ENCODE measurements around the gene MUC22.

DNA sequence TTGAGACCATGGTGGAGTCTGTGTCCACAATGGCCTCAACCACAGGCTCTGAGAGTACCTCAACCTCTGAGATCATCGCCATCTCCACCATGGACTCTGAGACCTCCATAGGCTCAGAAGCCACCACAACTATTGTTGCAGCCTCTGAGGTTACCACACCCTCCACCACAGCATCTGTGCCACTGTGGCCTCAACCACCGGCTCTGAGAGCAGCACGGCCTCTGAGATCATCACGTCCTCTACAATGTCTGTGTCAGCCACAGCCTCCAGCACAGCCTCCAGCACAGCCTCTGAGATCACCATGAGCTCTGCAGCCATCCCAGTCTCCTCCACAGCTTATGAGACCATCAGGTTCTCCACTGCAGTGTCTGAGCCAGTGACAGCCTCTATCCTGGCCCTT lies 46.2 kb upstream of the MUC22 start:
- no peak for TF ChIP-seq POLR2A (IDR thresholded peaks at IDR 0.05; ENCODE audit: low read depth, low read length)
- no peak for TF ChIP-seq TAF1 (IDR thresholded peaks at IDR 0.05; ENCODE audit: borderline replicate concordance, low read depth, low read length)
- TF ChIP-seq POLR2AphosphoS5 (IDR thresholded peaks at IDR 0.05; ENCODE audit: low read depth, low read length) = no peak
